NCI-H1417 treated with DMSO at 0.1 percent for 48 hours (cell line): ENCODE results near the gene ENTPD3.

Source experiments
- DNase-seq: peaks from one replicate; lab custom pipeline; 2025; lab: John Stamatoyannopoulos, UW

Gene ENTPD3

DNA sequence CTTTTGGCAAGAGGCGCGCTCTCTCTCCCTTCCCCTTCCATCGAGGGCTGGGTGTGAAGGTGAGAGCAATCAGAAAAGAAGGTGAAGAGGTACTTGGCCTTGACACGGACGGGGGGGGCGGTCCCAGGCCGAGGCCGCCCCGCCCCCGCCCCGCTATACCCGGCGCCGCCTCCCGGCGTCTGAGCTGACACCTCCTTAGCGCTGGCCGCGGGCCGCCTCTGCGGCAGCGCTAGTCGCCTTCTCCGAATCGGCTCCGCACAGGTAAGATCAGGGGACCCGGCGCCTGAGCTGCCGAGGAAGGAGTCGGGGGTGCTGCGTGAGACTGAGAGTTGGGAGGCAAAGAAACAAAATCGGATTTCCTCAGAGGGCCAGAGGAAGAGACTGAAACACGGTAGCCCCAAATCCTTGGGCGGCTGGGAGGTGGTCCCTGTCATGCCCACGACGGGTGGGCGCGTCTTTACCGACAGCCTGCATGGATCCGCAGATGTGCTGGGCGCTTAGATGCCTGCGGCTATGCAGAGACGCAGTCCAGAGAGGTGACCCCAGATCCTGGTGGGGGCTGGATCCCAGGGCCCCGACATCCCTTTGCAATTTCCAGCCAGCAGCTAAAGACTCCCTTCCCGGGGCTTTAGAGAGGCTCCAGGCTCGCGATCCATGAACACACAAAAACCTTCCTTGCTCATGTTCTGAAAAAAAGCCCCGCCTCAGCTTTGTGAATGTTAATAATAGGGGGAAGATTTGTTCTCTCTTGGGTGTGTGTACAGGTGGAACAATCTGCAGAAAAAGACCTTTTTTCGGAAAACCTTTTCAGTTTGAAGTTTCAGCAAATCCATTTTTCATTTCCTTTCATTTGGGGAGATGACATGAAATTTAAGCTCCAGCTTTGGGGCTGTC, at the start of gene ENTPD3:
TSS of gene ENTPD3 (plus strand) at position 184 of the 894 bp plus-strand sequence. CDS start 874 bp downstream, outside the sequence.
- no peak for DNase-seq

- DNase-seq = no peak
Observed at GRCh38 chr3:40339871-40340270, 47.1 kb upstream of the ENTPD3 start.

- DNase-seq = no peak
Observed at GRCh38 chr3:40340541-40341170, 46.3 kb upstream of the ENTPD3 start.

DNA sequence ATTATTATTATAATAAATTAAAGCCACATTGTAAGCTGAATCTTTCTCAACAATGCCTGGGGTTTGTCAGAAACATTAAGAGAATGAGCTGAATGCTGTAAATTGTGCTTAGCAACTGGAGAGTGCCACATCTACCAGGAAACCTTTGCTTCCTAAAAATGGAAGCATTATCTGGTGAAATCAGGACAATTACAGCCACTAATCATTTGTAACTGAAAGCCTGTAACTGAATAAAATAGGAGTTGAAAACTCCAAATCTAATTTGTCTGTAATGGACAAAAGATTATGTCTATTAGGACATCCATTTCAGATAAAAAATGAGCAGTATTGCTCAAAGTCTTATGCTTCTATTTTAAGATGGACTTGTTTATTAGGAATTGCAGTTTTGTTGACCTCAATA, 45.3 kb upstream of the ENTPD3 start:
- no peak for DNase-seq

GRCh38 chr3:40350529-40350928, 36.5 kb upstream of the ENTPD3 start:
- DNase-seq = no peak

DNA sequence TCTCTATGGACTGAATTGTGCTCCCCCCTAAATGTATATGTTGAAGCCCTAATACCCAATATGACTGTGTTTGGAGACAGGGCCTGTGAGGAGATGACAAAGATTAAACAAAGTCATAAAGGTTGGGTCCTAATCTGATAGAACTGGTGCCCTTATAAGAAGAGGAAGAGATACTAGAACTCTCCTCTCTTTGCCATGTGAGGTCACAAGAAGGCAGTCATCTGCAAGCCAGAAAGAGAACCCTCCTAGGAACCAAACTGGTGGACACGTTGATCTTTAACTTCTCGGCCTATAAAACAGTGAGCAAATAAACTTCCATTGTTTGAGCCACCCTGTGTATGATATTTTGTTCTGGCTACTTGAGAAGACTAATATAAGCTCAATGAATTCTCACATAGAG, 31.6 kb upstream of the ENTPD3 start:
- no peak for DNase-seq

- DNase-seq = no peak
Observed at GRCh38 chr3:40358454-40358853, 28.5 kb upstream of the ENTPD3 start.

DNA sequence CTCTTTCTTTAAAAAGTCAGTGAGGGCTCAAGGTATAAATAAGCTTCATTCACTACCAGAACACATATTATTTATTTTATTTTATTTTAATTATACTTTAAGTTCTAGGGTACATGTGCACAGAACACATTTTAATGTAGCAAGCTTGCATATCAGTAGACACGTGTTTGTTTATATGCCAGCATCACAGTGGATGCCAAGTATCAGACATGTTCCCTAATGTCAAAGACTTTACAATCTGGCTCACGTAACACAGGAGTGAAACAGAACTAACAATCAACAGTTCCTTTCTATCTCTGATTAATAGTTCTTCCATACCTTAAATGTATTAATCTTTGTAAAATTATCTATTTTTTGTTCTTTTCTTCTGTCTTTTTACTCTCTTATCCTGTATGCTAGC, 23.3 kb upstream of the ENTPD3 start:
- no peak for DNase-seq

- DNase-seq = no peak
Observed at GRCh38 chr3:40366203-40367162, 20.5 kb upstream of the ENTPD3 start.

DNA sequence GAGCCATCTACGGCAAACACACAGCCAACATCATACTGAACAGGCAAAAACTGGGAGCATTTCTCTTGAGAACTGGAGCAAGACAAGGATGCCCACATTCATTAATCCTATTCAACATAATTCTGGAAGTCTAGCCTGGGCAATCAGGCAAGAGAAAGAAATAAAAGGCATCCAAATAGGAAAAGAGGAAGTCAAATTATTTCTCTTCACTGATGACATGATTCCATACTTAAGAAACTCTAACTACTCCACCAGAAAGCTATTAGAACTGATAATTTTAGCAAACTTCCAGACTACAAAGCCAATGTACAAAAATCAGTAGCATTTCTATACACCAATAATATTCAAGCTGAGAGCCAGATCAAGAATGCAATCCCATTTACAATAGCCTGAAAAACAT, 17.3 kb upstream of the ENTPD3 start:
- no peak for DNase-seq

DNA sequence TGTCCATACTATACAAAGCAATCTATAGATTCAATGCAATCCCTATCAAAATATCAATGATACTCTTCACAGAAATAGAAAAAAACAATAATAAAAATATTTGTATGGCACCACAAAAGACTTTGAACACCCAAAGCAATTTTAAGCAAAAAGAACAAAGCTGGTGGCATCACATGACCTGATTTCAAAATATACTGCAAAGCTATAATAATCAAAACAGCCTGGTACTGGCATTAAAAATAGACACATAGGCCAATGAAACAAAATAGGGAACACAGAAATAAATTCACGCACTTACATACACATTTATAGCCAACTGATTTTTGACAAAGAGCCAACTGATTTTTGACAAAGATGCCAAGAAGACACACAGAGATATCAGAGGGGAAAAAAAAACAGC, 9.2 kb upstream of the ENTPD3 start:
- no peak for DNase-seq

- no peak for DNase-seq
Observed at GRCh38 chr3:40379674-40380306, 7.2 kb upstream of the ENTPD3 start.

DNA sequence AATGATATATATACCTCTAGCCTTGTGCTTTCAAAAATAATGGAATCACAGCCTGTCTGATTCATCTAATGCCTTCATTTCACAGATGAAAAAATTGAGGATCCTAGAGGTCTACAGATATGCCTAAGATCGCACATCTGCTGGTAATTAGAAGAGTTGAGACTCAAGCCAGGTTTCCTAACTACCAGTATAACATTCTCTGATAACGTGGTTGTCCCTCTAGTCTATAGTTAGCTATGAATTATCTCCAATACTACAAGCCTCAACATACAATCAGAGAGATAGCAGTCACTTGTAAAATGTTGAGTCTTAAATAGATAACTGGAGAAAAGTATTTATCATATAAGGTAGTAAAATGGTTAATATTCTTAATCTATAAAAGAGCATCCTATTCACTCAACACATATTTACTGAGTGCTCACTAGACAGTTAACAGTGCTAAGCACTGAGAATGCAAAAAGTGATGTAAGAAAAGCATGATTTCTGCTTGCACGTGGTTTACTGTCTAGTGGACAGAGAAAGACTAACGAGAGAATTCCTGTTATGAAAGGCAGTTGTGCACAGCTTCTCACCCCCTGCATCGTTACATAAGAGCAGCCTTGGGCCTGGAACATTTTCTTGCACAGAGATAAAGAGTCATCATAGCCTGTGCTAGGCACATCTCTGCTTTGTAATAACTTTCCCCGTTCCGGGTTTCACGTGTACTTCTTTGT, 4.9 kb upstream of the ENTPD3 start:
- DNase-seq = no peak

- DNase-seq = no peak
Observed at GRCh38 chr3:40382617-40382979, 4.4 kb upstream of the ENTPD3 start.

- no peak for DNase-seq
Observed at GRCh38 chr3:40386213-40386612, 771 bp upstream of the ENTPD3 start.

- no peak for DNase-seq
Observed at GRCh38 chr3:40387895-40388254, 891 bp downstream of the ENTPD3 start.

- DNase-seq = no peak
Observed at GRCh38 chr3:40396406-40396805, 9.4 kb downstream of the ENTPD3 start.

DNA sequence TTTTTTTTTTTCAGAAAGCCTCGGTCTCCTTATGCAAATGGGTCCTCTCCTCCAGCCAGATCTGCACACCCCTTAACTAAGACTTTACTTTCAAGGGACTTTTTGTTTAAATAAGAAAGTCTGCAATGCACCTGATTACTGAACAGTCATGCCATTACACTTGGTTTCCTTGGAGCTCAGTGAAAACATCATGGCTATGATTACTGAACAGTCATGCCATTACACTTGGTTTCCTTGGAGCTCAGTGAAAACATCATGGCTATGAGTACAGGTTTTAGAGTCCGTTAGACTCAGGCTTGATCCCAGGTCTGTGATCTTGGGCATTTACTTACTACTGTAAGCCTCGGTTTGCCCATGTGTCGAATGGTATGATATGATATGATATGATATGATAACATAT, 10.1 kb downstream of the ENTPD3 start:
- no peak for DNase-seq

GRCh38 chr3:40397912-40398311, 10.9 kb downstream of the ENTPD3 start:
- no peak for DNase-seq

- no peak for DNase-seq
Observed at GRCh38 chr3:40398346-40398745, 11.4 kb downstream of the ENTPD3 start.

DNA sequence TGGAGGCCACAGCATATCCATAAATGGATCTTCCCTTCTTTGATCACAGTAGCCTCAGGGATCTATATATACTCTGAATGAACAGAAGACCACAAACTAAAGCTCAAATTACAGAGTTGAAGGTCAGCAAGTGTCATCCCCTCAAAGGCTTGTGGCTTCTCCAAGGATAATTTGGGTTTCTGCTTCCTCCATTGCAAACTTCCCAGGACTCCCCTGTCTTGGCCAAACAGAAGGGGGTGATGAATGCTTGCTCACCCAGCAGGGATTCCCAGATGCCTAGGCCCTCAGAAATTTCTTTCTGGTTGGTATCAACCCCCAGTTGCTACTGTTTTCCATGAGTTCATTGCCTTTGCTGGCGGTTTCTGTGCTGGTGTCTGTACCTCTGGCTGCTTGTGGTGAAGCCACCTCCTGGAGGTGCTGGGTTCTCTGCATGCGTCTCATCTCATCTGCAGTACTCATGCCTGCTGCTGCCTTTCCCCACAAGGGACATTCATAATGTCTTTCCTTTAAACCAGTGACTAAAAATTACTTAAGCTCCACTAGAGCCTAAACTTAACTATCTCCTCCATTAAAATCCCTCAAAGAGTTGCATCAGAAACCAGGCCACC, 17.7 kb downstream of the ENTPD3 start:
- DNase-seq = no peak
